Neural crest cell (in vitro differentiated cells): Measurements from ENCODE around the gene OTC. TPM values are rescaled to one million over a fixed set of nuclear protein-coding genes. Genes with fewer than 3 reads are reported as not detected.

ENCODE experiments used
- DNase-seq: peaks from one replicate; pipeline ENCODE4 v3.0.0; 2021; ENCODE audit warnings: low read depth, mixed read lengths, low spot score
- H3K27ac Mint-ChIP-seq: one replicate; pipeline ENCODE4 v1.8.0; 2021; ENCODE audit warnings: mild to moderate bottlenecking, mixed read lengths; ENCODE audit not compliant: unreplicated experiment
- H3K27me3 Mint-ChIP-seq: 2 replicates; pipeline ENCODE4 v1.8.0; 2021; ENCODE audit warnings: low read depth, mild to moderate bottlenecking, mixed read lengths
- H3K36me3 Mint-ChIP-seq: 2 replicates; pipeline ENCODE4 v1.8.0; 2021; ENCODE audit warnings: low read depth, mild to moderate bottlenecking, mixed read lengths
- H3K4me1 Mint-ChIP-seq: 2 replicates; pipeline ENCODE4 v1.8.0; 2021; ENCODE audit warnings: mixed read lengths
- H3K4me3 Mint-ChIP-seq: one replicate; pipeline ENCODE4 v1.8.0; 2021; ENCODE audit warnings: mild to moderate bottlenecking, mixed read lengths
- H3K9me3 Mint-ChIP-seq: 2 replicates; pipeline ENCODE4 v1.8.0; 2021; ENCODE audit warnings: mixed read lengths
- total RNA-seq: library from RNA; stranded (reverse); gene quantifications from 2 replicates; pipeline ENCODE4 v1.2.1, GENCODE V29; 2021
- TF ChIP-seq, protein P1 (sequence below): fragments of 200-600 bp; sonication (generic); conservative IDR thresholded peaks from 2 replicates; pipeline ENCODE4 v1.5.0; 2021; ENCODE audit warnings: antibody characterized with exemption, mild to moderate bottlenecking

Gene OTC
- total RNA-seq, 1 donor from 2014 or later: 0.14 TPM

- H3K36me3 Mint-ChIP-seq: no peaks in the 10 kb centered on the region
- TF ChIP-seq, protein P1, sequence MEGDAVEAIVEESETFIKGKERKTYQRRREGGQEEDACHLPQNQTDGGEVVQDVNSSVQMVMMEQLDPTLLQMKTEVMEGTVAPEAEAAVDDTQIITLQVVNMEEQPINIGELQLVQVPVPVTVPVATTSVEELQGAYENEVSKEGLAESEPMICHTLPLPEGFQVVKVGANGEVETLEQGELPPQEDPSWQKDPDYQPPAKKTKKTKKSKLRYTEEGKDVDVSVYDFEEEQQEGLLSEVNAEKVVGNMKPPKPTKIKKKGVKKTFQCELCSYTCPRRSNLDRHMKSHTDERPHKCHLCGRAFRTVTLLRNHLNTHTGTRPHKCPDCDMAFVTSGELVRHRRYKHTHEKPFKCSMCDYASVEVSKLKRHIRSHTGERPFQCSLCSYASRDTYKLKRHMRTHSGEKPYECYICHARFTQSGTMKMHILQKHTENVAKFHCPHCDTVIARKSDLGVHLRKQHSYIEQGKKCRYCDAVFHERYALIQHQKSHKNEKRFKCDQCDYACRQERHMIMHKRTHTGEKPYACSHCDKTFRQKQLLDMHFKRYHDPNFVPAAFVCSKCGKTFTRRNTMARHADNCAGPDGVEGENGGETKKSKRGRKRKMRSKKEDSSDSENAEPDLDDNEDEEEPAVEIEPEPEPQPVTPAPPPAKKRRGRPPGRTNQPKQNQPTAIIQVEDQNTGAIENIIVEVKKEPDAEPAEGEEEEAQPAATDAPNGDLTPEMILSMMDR: no peak
- H3K4me3 Mint-ChIP-seq: no peak overlapping the region
- H3K27ac Mint-ChIP-seq: no peak overlapping the region
- H3K9me3 Mint-ChIP-seq: peaks cover 5% of the 10 kb centered on the region
- H3K4me1 Mint-ChIP-seq: peaks cover 11% of the 10 kb centered on the region
- DNase-seq: no peak
- no peaks in the 10 kb centered on the region for H3K27me3 Mint-ChIP-seq
These were observed 11.0 kb upstream of the OTC start for GRCh38 chrX:38341442-38341841.

DNA sequence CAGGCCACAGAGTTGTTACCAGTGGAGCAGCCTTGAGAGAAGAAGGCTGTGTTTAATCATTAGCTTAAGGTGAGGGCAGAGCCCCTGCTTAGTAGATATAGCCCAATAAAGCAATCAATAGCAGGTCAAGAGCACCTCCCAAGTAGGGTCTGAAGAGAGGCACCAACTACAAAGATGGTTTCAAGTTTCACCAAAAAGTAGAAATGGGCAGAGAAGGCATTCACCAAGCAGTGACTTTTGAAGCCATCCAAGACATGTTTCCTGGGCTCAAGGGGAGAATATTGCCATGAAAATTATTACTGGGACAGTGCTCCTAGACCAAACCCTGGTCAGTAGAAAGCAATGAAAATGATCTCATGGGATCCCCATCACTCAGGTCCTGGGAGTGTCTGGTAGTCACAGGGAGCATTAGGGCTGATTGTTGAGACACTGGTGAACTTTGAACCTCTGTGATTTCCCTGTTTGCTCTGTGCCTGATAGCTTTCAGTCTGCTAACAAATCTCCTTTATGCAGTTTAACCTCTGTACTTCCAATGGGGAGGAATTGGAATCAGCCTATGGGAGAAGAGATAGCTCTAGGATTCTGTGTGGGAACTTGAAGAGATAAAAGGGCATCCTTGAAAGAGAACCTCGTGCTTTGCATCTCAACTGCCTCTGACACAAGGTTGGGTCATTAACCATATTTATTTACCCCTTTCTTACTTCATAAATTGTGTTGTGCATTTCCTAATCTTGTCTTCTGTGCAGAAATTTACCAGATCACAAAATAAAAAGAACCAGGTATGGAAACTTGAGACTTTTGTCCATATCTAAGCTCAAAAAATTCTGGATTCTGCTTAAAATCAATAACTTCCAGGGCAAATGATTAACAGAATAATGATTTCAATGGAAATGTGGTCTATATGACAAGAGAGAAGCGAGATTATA is 9.3 kb upstream of the OTC start:
- TF ChIP-seq, protein P1: no peak

DNA sequence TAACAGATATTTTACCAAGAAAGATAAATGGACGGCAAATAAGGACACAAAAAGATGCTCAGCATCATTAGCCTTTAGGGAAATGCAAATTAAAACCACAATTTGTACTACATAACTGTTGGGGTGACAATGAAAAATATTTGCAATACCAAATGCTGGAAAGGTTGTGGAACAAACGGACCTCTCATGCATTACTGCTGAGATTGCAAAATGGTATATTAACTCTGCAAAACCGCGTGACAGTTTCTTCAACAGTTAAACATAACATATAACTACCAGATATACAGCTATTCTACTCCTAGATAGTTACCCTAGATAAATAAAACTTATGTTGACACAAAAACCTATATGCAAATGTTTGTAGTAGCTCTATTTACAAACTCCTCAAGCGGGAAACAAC is 6.3 kb upstream of the OTC start:
- Mint-ChIP-seq H3K4me3 (no peak overlapping the region), H3K9me3 (peaks cover 13% of the 10 kb centered on the region)

More for the DNA sequence above, 9.3 kb upstream of the OTC start:
- H3K36me3 Mint-ChIP-seq: no peaks in the 10 kb centered on the region
- no peak overlapping the region for H3K4me3 Mint-ChIP-seq
- peaks cover 11% of the 10 kb centered on the region for H3K4me1 Mint-ChIP-seq
- H3K27ac Mint-ChIP-seq: no peak overlapping the region
- peaks cover 4% of the 10 kb centered on the region for H3K9me3 Mint-ChIP-seq
- DNase-seq: no peak
- H3K27me3 Mint-ChIP-seq: no peaks in the 10 kb centered on the region

GRCh38 chrX:38347136-38347535 is 5.3 kb upstream of the OTC start:
- TF ChIP-seq, protein P1: no peak
- peaks cover 6% of the 10 kb centered on the region for H3K36me3 Mint-ChIP-seq
- H3K9me3 Mint-ChIP-seq: peaks cover 13% of the 10 kb centered on the region
- H3K4me1 Mint-ChIP-seq: peaks cover 11% of the 10 kb centered on the region
- no peaks in the 10 kb centered on the region for H3K27me3 Mint-ChIP-seq
- DNase-seq: no peak
- H3K27ac Mint-ChIP-seq: no peak overlapping the region
- H3K4me3 Mint-ChIP-seq: no peak overlapping the region

More for the DNA sequence above, 6.3 kb upstream of the OTC start:
- Mint-ChIP-seq H3K27ac (no peak overlapping the region), H3K36me3 (peaks cover 6% of the 10 kb centered on the region), H3K27me3 (no peaks in the 10 kb centered on the region), H3K4me1 (peaks cover 11% of the 10 kb centered on the region)
- TF ChIP-seq, protein P1: no peak
- no peak for DNase-seq

DNA sequence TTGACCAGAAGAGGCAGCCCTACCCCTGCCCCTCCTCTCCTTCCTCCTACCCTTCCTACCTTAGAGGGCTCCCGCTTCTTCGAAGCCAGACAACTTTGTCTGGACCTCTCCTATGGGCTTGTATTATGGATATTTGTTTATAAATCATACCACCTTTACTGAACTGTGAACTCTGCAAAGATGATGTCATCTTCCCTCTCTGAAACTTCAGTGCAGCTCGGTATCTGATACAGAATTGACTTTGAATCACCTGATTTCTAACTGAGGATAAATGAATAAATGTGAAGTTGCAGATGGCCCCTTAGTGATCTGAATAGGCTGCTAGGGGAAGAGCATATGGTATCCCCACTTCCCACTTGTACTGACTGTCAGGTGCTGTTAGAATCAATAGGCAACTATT is 1.1 kb upstream of the OTC start:
- TF ChIP-seq, protein P1: no peak
- DNase-seq: no peak
- Mint-ChIP-seq H3K4me1 (no peaks in the 10 kb centered on the region), H3K36me3 (peaks cover 6% of the 10 kb centered on the region), H3K9me3 (peaks cover 10% of the 10 kb centered on the region), H3K27me3 (no peaks in the 10 kb centered on the region), H3K27ac (no peak overlapping the region), H3K4me3 (no peak overlapping the region)
